ENCODE results near the gene MAP4K3. TPM values are rescaled to one million over a fixed set of nuclear protein-coding genes. Genes with fewer than 3 reads are reported as not detected.

The MAP4K3 gene
- total and polyA plus RNA-seq, 10 of the 15 experiments (the other 5 are each of a cell fraction or from before 2014, with no cell fraction given), result 0.04 to 0.95 (median 0.21) TPM; not detected in 1

DNA sequence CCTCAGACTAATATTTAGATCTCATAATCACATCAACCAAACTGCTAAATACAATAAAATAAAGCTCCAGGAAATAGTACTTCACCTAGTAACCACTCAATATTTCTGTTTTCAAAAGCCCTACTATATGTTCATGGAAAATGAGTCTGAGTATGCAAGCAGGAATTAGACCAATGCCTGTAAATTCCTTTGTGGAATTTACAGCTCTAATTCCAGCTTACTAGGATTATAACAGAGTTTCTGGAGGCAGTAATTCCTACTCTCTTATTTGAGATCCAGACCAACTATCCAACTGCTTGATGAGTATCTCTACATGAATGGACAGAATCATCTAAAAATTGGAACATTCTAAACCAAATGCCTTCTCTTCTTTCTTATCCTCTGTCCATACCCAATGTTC, 204.9 kb downstream of the MAP4K3 start:
- ChIA-PET CTCF (interaction anchor here (0.9 to 9.3 kb wide), 6 partner anchors 145 to 497 kb away, joined by 3 to 319 read pairs (median 4); no protein-coding TSS in a partner anchor), RAD21 (ENCODE audit: unreplicated experiment) (interaction anchor here (1.7 kb wide), 1 partner anchor 284 kb away, joined by 8 read pairs; no protein-coding TSS in a partner anchor), POLR2A (interaction anchor here (0.5 to 0.6 kb wide), 2 partner anchors 85 to 706 kb away, joined by 3 to 6 read pairs; no protein-coding TSS in a partner anchor), SMC1A (ENCODE audit: uncharacterized antibody, unreplicated experiment) (interaction anchor here (1.0 to 2.4 kb wide), 4 partner anchors 33 to 285 kb away, joined by 3 to 12 read pairs (median 4); no protein-coding TSS in a partner anchor)
- Histone ChIP-seq H3K4me2 (ENCODE audit: control insufficient read depth, insufficient read depth) (no peak overlapping the region), H4K20me1 (ENCODE audit: control insufficient read depth, insufficient read depth) (no peaks in the 10 kb centered on the region), H3K4me1 (ENCODE audit: control insufficient read depth, insufficient read depth, low read length) (no peaks in the 10 kb centered on the region), H3K4me3 (no peak overlapping the region), H3K36me3 (ENCODE audit: control insufficient read depth in 2 of 2, insufficient read depth in 2 of 2, low read length in 1 of 2) (no peaks in the 10 kb centered on the region), H3K27me3 (replicated peaks in 1 of 2; ENCODE audit: control insufficient read depth in 2 of 2, insufficient read depth in 2 of 2, low read length in 1 of 2) (no peaks in the 10 kb centered on the region), H3K9ac (ENCODE audit: control insufficient read depth, insufficient read depth, low read length) (no peak overlapping the region), H2AFZ (ENCODE audit: control insufficient read depth, low read depth, low read length) (no peak overlapping the region), H3K27ac (ENCODE audit: control insufficient read depth, insufficient read depth) (no peak overlapping the region), H3K9me3 (replicated peaks; ENCODE audit: control insufficient read depth, insufficient read depth, low read length) (no peaks in the 10 kb centered on the region), H3K79me2 (ENCODE audit: control insufficient read depth, insufficient read depth, low read length) (no peaks in the 10 kb centered on the region)
- no TSS peak for BruUV-seq (replicated peaks)
- FAIRE-seq (no peak), DNase-seq (ENCODE audit: low read depth, low spot score) (no peak), ATAC-seq (no peak)
- in situ Hi-C loops (cut with MboI) (no loop called here), intact Hi-C loops (cut with micrococcal nuclease; ENCODE audit: unreplicated experiment) (no loop called here)
- TF ChIP-seq, protein P1, sequence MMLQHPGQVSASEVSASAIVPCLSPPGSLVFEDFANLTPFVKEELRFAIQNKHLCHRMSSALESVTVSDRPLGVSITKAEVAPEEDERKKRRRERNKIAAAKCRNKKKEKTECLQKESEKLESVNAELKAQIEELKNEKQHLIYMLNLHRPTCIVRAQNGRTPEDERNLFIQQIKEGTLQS (IDR thresholded peaks at IDR 0.05; ENCODE audit: borderline replicate concordance, extremely low read depth, low read depth, low read length), result no peak
- TF ChIP-seq EP300 (IDR thresholded peaks at IDR 0.05; ENCODE audit: borderline replicate concordance in 1 of 2, control insufficient read depth in 1 of 2, low read depth in 2 of 2, low read length in 2 of 2) (no peak), JUND (IDR thresholded peaks at IDR 0.05; ENCODE audit: low read depth, low read length) (no peak), MXI1 (IDR thresholded peaks at IDR 0.05; ENCODE audit: low read depth, low read length) (no peak), TARDBP (IDR thresholded peaks at IDR 0.05; ENCODE audit: borderline replicate concordance) (no peak), ZNF274 (IDR thresholded peaks at IDR 0.05; ENCODE audit: insufficient read depth, insufficient read length) (no peak), E2F4 (IDR thresholded peaks at IDR 0.05; ENCODE audit: low read depth, low read length) (no peak), SREBF1 (IDR thresholded peaks at IDR 0.05; ENCODE audit: low read length) (no peak), SUPT20H (IDR thresholded peaks at IDR 0.05; ENCODE audit: borderline replicate concordance, control insufficient read depth, low read depth, low read length) (no peak), BCLAF1 (IDR thresholded peaks at IDR 0.05) (no peak), HCFC1 (IDR thresholded peaks at IDR 0.05; ENCODE audit: low read length) (no peak), GATAD2B (conservative IDR thresholded peaks at IDR 0.05; ENCODE audit: low read depth) (no peak), CBFB (IDR thresholded peaks at IDR 0.05; ENCODE audit: low read depth) (no peak), CHD4 (IDR thresholded peaks at IDR 0.05) (no peak), SRF (IDR thresholded peaks at IDR 0.05; ENCODE audit: low read depth in 2 of 2, low read length in 2 of 2) (no peak), EGR1 (IDR thresholded peaks at IDR 0.05; ENCODE audit: borderline replicate concordance in 1 of 2, low read depth in 2 of 2, low read length in 2 of 2) (no peak)
- TF ChIP-seq, protein P2, sequence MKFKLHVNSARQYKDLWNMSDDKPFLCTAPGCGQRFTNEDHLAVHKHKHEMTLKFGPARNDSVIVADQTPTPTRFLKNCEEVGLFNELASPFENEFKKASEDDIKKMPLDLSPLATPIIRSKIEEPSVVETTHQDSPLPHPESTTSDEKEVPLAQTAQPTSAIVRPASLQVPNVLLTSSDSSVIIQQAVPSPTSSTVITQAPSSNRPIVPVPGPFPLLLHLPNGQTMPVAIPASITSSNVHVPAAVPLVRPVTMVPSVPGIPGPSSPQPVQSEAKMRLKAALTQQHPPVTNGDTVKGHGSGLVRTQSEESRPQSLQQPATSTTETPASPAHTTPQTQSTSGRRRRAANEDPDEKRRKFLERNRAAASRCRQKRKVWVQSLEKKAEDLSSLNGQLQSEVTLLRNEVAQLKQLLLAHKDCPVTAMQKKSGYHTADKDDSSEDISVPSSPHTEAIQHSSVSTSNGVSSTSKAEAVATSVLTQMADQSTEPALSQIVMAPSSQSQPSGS (IDR thresholded peaks at IDR 0.05; ENCODE audit: low read length), result no peak
- TF ChIP-seq, protein P3, sequence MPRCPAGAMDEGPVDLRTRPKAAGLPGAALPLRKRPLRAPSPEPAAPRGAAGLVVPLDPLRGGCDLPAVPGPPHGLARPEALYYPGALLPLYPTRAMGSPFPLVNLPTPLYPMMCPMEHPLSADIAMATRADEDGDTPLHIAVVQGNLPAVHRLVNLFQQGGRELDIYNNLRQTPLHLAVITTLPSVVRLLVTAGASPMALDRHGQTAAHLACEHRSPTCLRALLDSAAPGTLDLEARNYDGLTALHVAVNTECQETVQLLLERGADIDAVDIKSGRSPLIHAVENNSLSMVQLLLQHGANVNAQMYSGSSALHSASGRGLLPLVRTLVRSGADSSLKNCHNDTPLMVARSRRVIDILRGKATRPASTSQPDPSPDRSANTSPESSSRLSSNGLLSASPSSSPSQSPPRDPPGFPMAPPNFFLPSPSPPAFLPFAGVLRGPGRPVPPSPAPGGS (IDR thresholded peaks at IDR 0.05; ENCODE audit: borderline replicate concordance, insufficient read depth, low read depth, low read length, poor library complexity, severe bottlenecking), result no peak
